A549 (cell line): ENCODE results near the gene NCAPG. TPM values are rescaled to one million over a fixed set of nuclear protein-coding genes. Genes with fewer than 3 reads are reported as not detected.

Experiments
- ATAC-seq, 2 experiments: fragments of 200-7000 bp in 1 of 2; fragments of >200 bp in 1 of 2; cut with Nextera tagmentation in 1 of 2; cut with Tn5 transposase in 1 of 2; 3 replicates each; pipeline versions ENCODE4 v1.8.0 to v1.9.1; 2018 to 2020; ENCODE audit warnings: mild to moderate bottlenecking in 1 of 2, moderate library complexity in 1 of 2
- CTCF ChIA-PET: fragments of 300-600 bp; sonication (Branson Sonifier 250); formaldehyde crosslinking; extraction: SDS; loops from one replicate; lab custom pipeline; 2021; ENCODE audit warnings: antibody characterized with exemption, inconsistent platforms; lab: Yijun Ruan, JAX
- POLR2A ChIA-PET: fragments of 350-600 bp; formaldehyde crosslinking; extraction: SDS; loops from one replicate; lab custom pipeline; 2021; ENCODE audit warnings: antibody characterized with exemption, inconsistent platforms; lab: Yijun Ruan, JAX
- DNase-seq, 2 experiments: peaks; one replicate each; pipeline versions ENCODE4 v3.0.0 to v3.0.0-alpha.2; 2011 to 2016; ENCODE audit warnings: low read depth in 1 of 2, low spot score in 1 of 2
- FAIRE-seq: peaks from 2 replicates; lab custom pipeline; 2011; peaks lifted over from hg19 to GRCh38; lab: Jason Lieb, UNC
- H3K27ac ChIP-seq, 2 experiments: fragments of >200 bp; sonication (Bioruptor Twin); formaldehyde crosslinking; 3 replicates each; pipeline ENCODE4 v1.5.1; 2016 to 2017
- H3K4me1 ChIP-seq: fragments of >200 bp; sonication (Bioruptor Twin); formaldehyde crosslinking; 3 replicates; pipeline ENCODE4 v1.6.1; 2016
- H3K4me2 ChIP-seq: fragments of >200 bp; sonication (Bioruptor Twin); formaldehyde crosslinking; 3 replicates; pipeline ENCODE4 v1.6.1; 2016
- H3K4me3 ChIP-seq: fragments of >200 bp; sonication (Bioruptor Twin); formaldehyde crosslinking; 3 replicates; pipeline ENCODE4 v1.5.1; 2016
- H3K9me3 ChIP-seq: fragments of >200 bp; sonication (Bioruptor Twin); formaldehyde crosslinking; 3 replicates; pipeline ENCODE4 v1.6.1; 2016
- BCL3 ChIP-seq: fragments of >200 bp; sonication (Bioruptor Twin); formaldehyde crosslinking; IDR thresholded peaks from 3 replicates; pipeline ENCODE4 v1.6.1; 2016
- BHLHE40 ChIP-seq: IDR thresholded peaks from 2 replicates; pipeline ENCODE4 v1.6.1; 2012; ENCODE audit warnings: low read depth, low read length, inconsistent platforms
- CHD2 ChIP-seq: fragments of 150-350 bp; IDR thresholded peaks from 2 replicates; pipeline ENCODE4 v1.6.1; 2014; ENCODE audit warnings: low read length; ENCODE audit not compliant: partially characterized antibody
- CHD4 ChIP-seq: fragments of 200-600 bp; sonication (generic); IDR thresholded peaks from 2 replicates; pipeline ENCODE4 v1.6.1; 2016; ENCODE audit warnings: antibody characterized with exemption, mild to moderate bottlenecking, borderline replicate concordance
- E2F6 ChIP-seq: IDR thresholded peaks from 2 replicates; pipeline ENCODE4 v1.6.1; 2012; ENCODE audit warnings: low read depth, borderline replicate concordance
- ELK1 ChIP-seq: fragments of 150-350 bp; IDR thresholded peaks from 2 replicates; pipeline ENCODE4 v1.6.1; 2014; ENCODE audit warnings: low read depth, mild to moderate bottlenecking, low read length
- FOSL2 ChIP-seq, 2 experiments: fragments of 450-650 bp in 1 of 2; fragments of >200 bp in 1 of 2; sonication (Bioruptor Twin) in 1 of 2; formaldehyde crosslinking; IDR thresholded peaks; 2 replicates each; pipeline versions ENCODE4 v1.5.0 to v1.6.1; 2016 to 2020; ENCODE audit warnings: mild to moderate bottlenecking in 1 of 2, moderate library complexity in 1 of 2
- HDAC2 ChIP-seq: fragments of 200-600 bp; sonication (generic); IDR thresholded peaks from 2 replicates; pipeline ENCODE4 v1.6.1; 2016
- HEYL ChIP-seq: fragments of 250-450 bp; sonication (Bioruptor Pico); IDR thresholded peaks from 2 replicates; pipeline ENCODE4 v1.8.0; 2021; ENCODE audit warnings: mild to moderate bottlenecking, moderate library complexity
- KDM1A ChIP-seq: fragments of 200-600 bp; sonication (generic); IDR thresholded peaks from 2 replicates; pipeline ENCODE4 v1.6.1; 2016; ENCODE audit warnings: low read depth, mild to moderate bottlenecking
- KDM5A ChIP-seq: fragments of 200-600 bp; sonication (generic); IDR thresholded peaks from 2 replicates; pipeline ENCODE4 v1.6.1; 2016; ENCODE audit warnings: antibody characterized with exemption, mild to moderate bottlenecking
- MAFK ChIP-seq: fragments of 450-650 bp; IDR thresholded peaks from 2 replicates; pipeline ENCODE4 v1.6.1; 2014; ENCODE audit not compliant: partially characterized antibody
- MAZ ChIP-seq: fragments of 150-350 bp; IDR thresholded peaks from 2 replicates; pipeline ENCODE4 v1.6.1; 2014; ENCODE audit warnings: antibody characterized with exemption, low read depth, low read length, borderline replicate concordance
- MYC ChIP-seq: IDR thresholded peaks from 2 replicates; pipeline ENCODE4 v1.6.1; 2012; ENCODE audit warnings: mild to moderate bottlenecking, inconsistent platforms, low read length, improper control_type of control experiment, borderline replicate concordance
- NPAS2 ChIP-seq: fragments of 250-450 bp; sonication (Bioruptor Pico); IDR thresholded peaks from 2 replicates; pipeline ENCODE4 v1.8.0; 2022; ENCODE audit warnings: mild to moderate bottlenecking, moderate library complexity, borderline replicate concordance
- PHF8 ChIP-seq: fragments of 200-600 bp; sonication (generic); IDR thresholded peaks from 2 replicates; pipeline ENCODE4 v1.6.1; 2016; ENCODE audit warnings: low read depth, mild to moderate bottlenecking, antibody characterized with exemption, moderate library complexity, borderline replicate concordance
- POLR2A ChIP-seq: IDR thresholded peaks from 2 replicates; pipeline ENCODE4 v1.6.1; 2012; ENCODE audit warnings: mild to moderate bottlenecking, low read length
- USF2 ChIP-seq: fragments of 450-650 bp; IDR thresholded peaks from 2 replicates; pipeline ENCODE4 v1.6.1; 2014; ENCODE audit warnings: antibody characterized with exemption
- ZC3H11A ChIP-seq: fragments of 450-650 bp; IDR thresholded peaks from 2 replicates; pipeline ENCODE4 v1.6.1; 2014; ENCODE audit warnings: antibody characterized with exemption, mild to moderate bottlenecking
- ZNF302 ChIP-seq: fragments of 250-450 bp; sonication (Bioruptor Pico); IDR thresholded peaks from 2 replicates; pipeline ENCODE4 v1.9.0; 2021; ENCODE audit warnings: inconsistent platforms, mild to moderate bottlenecking, moderate library complexity
- WGBS: methylation state at CpG from one replicate; pipeline ENCODE4 v1.1.6; 2017; ENCODE audit errors: missing lambda C conversion rate; 5-methylcytosine and 5-hydroxymethylcytosine counted together
- polyA plus RNA-seq, 4 experiments: library from polyadenylated mRNA; depleted of rRNA in 3 of 4; stranded (reverse); fragments of >200 nt; fragmentation: RNase III in 1 of 4; extraction: RNeasy Plus Mini Kit Qiagen cat#74134 plus additional on column Dnase treatment in 1 of 4; gene quantifications; 2 replicates in 3 of 4; 3 replicates in 1 of 4; pipeline ENCODE4 v1.2.3, GENCODE V29; 2011 to 2017

NCAPG gene
- polyA plus RNA-seq, 2 of the 4 experiments (the other 2 are of a cell fraction), result 23.9 to 36.4 TPM

GRCh38 chr4:17763931-17764330 lies 46.8 kb upstream of the NCAPG start:
- no peak overlapping the region for H3K27ac ChIP-seq
- 29% methylated on average over 5 of the region's 5 CpGs for WGBS
- CTCF ChIA-PET, result no interaction called here
- no peak for TF ChIP-seq HDAC2
- TF ChIP-seq PHF8, result no peak
- no peak for TF ChIP-seq MAFK
- TF ChIP-seq ZC3H11A, result no peak
- no peak for TF ChIP-seq ZNF302 (CRISPR knock-in tag)
- TF ChIP-seq BCL3, result no peak
- no peak for TF ChIP-seq FOSL2 (IDR thresholded peaks at IDR 0.05)
- no peak for TF ChIP-seq FOSL2 (CRISPR knock-in tag; IDR thresholded peaks at IDR 0.05)
- no peak for TF ChIP-seq CHD4
- TF ChIP-seq, all 56 proteins: peak for 0
- POLR2A ChIA-PET, result no interaction called here
- DNase-seq, result no peak
- ATAC-seq, result no peak
- Histone ChIP-seq H3K9me3 (no peaks in the 10 kb centered on the region), H3K4me2 (no peak overlapping the region), H3K4me1 (no peaks in the 10 kb centered on the region), H3K4me3 (no peak overlapping the region)
- FAIRE-seq, result no peak

- Histone ChIP-seq H3K9me3 (no peaks in the 10 kb centered on the region), H3K4me1 (no peaks in the 10 kb centered on the region), H3K4me3 (no peak overlapping the region), H3K4me2 (no peak overlapping the region), H3K27ac (no peak overlapping the region)
- ChIA-PET CTCF (no interaction called here), POLR2A (no interaction called here)
- FAIRE-seq, result no peak
- no peak for ATAC-seq
- no peak for DNase-seq
- TF ChIP-seq HEYL (no peak), MYC (no peak), KDM1A (no peak), CHD2 (no peak), MAZ (no peak), E2F6 (no peak), ELK1 (no peak), KDM5A (no peak), POLR2A (no peak), USF2 (no peak), BHLHE40 (no peak), NPAS2 (CRISPR knock-in tag) (no peak)
- WGBS, result 62% methylated on average over 9 of the region's 11 CpGs
Observed at GRCh38 chr4:17765514-17766286, 45.1 kb upstream of the NCAPG start.
